ENCODE data around the gene MICAL2.

- TF ChIP-seq USF2 (IDR thresholded peaks at IDR 0.05) (no peak), CTCF (IDR thresholded peaks at IDR 0.05) (no peak), NFE2L2 (conservative IDR thresholded peaks at IDR 0.05; ENCODE audit: low read length) (no peak), GATA3 (IDR thresholded peaks at IDR 0.05; ENCODE audit: borderline replicate concordance) (no peak), JUN (IDR thresholded peaks at IDR 0.05) (no peak), RFX5 (IDR thresholded peaks at IDR 0.05) (no peak), ZFP36 (IDR thresholded peaks at IDR 0.05; ENCODE audit: borderline replicate concordance, partially characterized antibody) (no peak), MAX (IDR thresholded peaks at IDR 0.05) (no peak), EP300 (IDR thresholded peaks at IDR 0.05) (no peak)
These were observed 165.4 kb downstream of the MICAL2 start for GRCh38 chr11:12275818-12276217.

All from A549 (cell line).